ENCODE results near the gene ENO4. TPM values are rescaled to one million over a fixed set of nuclear protein-coding genes. Genes with fewer than 3 reads are reported as not detected.

The ENO4 gene
- total RNA-seq, 1 donor from 2014 or later = not detected

DNA sequence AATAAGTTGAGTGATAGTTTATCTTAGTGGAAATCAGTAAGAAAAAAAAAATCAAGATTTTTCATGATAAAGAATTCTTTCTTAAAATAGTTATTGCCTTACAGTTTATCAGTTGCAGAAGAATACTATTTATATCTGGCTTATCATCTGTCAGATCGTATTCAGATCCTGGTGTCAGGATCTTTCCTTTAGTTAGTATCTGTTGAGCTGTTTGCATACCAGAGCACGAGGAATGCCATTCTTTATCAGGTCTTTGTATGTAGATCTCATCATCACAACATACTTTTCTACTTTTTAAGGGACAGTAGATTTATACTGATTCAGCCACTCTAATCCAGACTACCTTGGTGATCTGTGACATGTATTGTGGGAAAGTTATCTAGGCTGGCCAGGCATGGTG is 12.5 kb downstream of the ENO4 start:
- no peak overlapping the region for H3K4me3 ChIP-seq
- DNase-seq (no peak), ATAC-seq (no peak)
- no peaks in the 10 kb centered on the region for H3K36me3 ChIP-seq
- intact Hi-C loops (cut with DNase I) = no loop called here
- H3K27me3 ChIP-seq = no peaks in the 10 kb centered on the region
- no peak overlapping the region for H3K27ac ChIP-seq
- H3K4me1 ChIP-seq = no peaks in the 10 kb centered on the region
- no peak for TF ChIP-seq CTCF (IDR thresholded peaks at IDR 0.05)
- no peaks in the 10 kb centered on the region for H3K9me3 ChIP-seq

- no peak for DNase-seq
- H3K4me3 ChIP-seq = no peak overlapping the region
- no peak overlapping the region for H3K27ac ChIP-seq
- no peaks in the 10 kb centered on the region for H3K27me3 ChIP-seq
- no peaks in the 10 kb centered on the region for H3K4me1 ChIP-seq
- no peaks in the 10 kb centered on the region for H3K9me3 ChIP-seq
- ATAC-seq = no peak
- no peak for TF ChIP-seq CTCF (IDR thresholded peaks at IDR 0.05)
- H3K36me3 ChIP-seq = no peaks in the 10 kb centered on the region
- intact Hi-C loops (cut with DNase I) = no loop called here
These were observed 15.1 kb downstream of the ENO4 start for GRCh38 chr10:116864436-116864835.

DNA sequence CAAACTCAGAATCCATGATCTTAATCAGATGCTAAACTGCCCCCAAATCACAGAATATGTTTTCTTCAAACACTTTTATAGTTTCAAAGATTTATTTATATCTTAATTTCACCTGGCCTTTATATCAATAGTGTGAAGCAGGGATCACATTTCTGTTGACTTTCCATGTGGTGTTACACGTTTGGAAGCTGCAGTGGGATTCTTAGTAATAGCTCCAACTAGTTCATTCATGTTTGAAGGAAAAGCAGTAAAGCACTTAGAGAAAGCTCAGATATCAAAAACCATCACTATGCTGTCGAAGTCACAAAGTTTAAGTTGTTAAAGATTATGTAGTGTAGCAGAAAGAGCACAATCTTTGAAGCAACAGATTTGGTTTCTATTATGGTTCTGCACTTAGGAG is 16.8 kb downstream of the ENO4 start:
- H3K27me3 ChIP-seq = no peaks in the 10 kb centered on the region
- intact Hi-C loops (cut with DNase I) = no loop called here
- DNase-seq = no peak

DNA sequence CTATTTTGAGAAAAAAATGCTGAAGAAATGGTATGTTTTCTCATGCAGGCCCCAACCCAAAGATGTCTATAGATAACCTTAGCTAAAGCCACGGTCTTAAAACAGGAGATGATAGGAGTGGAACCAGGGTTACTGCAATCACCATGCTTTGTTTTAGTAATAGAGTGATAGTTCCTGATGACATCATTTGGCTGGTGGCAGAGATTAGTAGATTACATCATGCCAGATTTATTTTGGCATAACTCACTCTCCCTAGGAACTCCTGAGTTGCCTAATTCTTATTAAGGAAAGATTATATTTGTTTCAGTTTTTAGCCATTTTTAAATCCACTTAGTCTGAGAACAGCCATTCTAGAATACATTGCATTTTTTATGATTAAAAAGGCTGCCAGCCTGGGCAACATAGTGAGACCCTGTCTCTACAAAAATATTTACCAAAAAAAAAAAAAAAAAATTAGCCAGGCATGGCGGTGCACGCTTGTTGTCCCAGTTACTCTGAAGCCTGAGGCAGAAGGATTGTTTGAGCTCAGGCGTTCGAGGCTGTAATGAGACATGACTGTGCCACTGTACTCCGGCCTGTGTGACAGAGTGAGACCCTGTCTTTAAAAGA is 17.8 kb downstream of the ENO4 start:
- ATAC-seq = no peak
- intact Hi-C loops (cut with DNase I) = no loop called here
- no peaks in the 10 kb centered on the region for H3K4me1 ChIP-seq

More for the DNA sequence above, 16.8 kb downstream of the ENO4 start:
- H3K9me3 ChIP-seq = no peaks in the 10 kb centered on the region
- no peak overlapping the region for H3K27ac ChIP-seq
- TF ChIP-seq CTCF (IDR thresholded peaks at IDR 0.05) = no peak
- no peak overlapping the region for H3K4me3 ChIP-seq
- H3K36me3 ChIP-seq = no peaks in the 10 kb centered on the region
- no peaks in the 10 kb centered on the region for H3K4me1 ChIP-seq
- ATAC-seq = no peak

DNA sequence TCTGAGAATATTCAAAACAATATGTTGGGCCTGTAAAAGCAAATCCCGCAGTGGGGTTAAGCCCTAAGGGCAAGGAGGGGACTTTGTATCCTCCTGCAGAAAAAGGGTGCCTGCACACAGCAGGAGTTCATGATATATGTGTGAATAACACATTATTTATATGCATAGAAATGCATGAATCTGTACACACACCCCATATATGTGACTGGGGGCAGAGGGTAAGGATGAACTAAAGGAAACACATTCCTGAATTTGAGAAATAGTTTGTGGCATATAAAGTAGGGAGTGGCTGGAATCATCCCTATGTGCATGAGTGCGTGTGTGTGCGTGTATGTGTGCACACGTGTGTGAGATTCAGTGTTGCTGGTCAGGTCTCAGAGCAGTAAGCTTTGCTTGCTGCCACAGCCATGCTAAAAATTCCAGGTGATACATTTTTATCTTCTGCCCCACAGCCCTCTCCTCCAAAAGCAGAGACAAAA is 18.9 kb downstream of the ENO4 start:
- TF ChIP-seq CTCF (IDR thresholded peaks at IDR 0.05) = no peak
- ATAC-seq (no peak), DNase-seq (no peak)
- H3K27ac ChIP-seq = no peak overlapping the region
- intact Hi-C loops (cut with DNase I) = no loop called here
- H3K27me3 ChIP-seq = peaks cover 4% of the 10 kb centered on the region
- H3K9me3 ChIP-seq = no peaks in the 10 kb centered on the region
- no peak overlapping the region for H3K4me3 ChIP-seq
- H3K4me1 ChIP-seq = no peaks in the 10 kb centered on the region
- no peaks in the 10 kb centered on the region for H3K36me3 ChIP-seq

More for the DNA sequence above, 17.8 kb downstream of the ENO4 start:
- DNase-seq = no peak
- no peaks in the 10 kb centered on the region for H3K27me3 ChIP-seq
- H3K9me3 ChIP-seq = no peaks in the 10 kb centered on the region
- no peak overlapping the region for H3K27ac ChIP-seq
- H3K36me3 ChIP-seq = no peaks in the 10 kb centered on the region
- no peak overlapping the region for H3K4me3 ChIP-seq
- no peak for TF ChIP-seq CTCF (IDR thresholded peaks at IDR 0.05)

- TF ChIP-seq CTCF (IDR thresholded peaks at IDR 0.05) = no peak
- H3K36me3 ChIP-seq = no peaks in the 10 kb centered on the region
- H3K4me3 ChIP-seq = no peak overlapping the region
- ATAC-seq (no peak), DNase-seq (no peak)
- intact Hi-C loops (cut with DNase I) = no loop called here
- H3K9me3 ChIP-seq = no peaks in the 10 kb centered on the region
- no peak overlapping the region for H3K27ac ChIP-seq
- H3K4me1 ChIP-seq = no peaks in the 10 kb centered on the region
- H3K27me3 ChIP-seq = peaks cover 7% of the 10 kb centered on the region
These were observed 19.4 kb downstream of the ENO4 start for GRCh38 chr10:116868722-116869121.
